GM18519 (cell line): ENCODE measurements around the gene AP4B1.
A peak's percentile ranks its signal among the peaks of the same experiment; 100 is the strongest.
"Not testable (repeated sequence)": the region's sequence is repeated elsewhere in the genome, so short reads cannot be mapped to it uniquely, and the experiment has no call there.

Experiments
- ATAC-seq: cut with Tn5 transposase; IDR thresholded peaks from one replicate; pipeline ENCODE4 v1.9.1; 2021; ENCODE audit warnings: mild to moderate bottlenecking, moderate library complexity; ENCODE audit not compliant: unreplicated experiment, low FRiP score

AP4B1 gene

GRCh38 chr1:113904674-113905434 is at the start of gene AP4B1, which contains the start of gene DCLRE1B:
Gene AP4B1 (minus strand): TSS chr1:113904799. CDS start chr1:113904717, 82 bp downstream.
Gene DCLRE1B (plus strand): TSS chr1:113905326. CDS start chr1:113905587, 261 bp downstream.
- peak; percentile 79 for ATAC-seq

- no peak for ATAC-seq
Measured at GRCh38 chr1:113951719-113952118, 47.1 kb upstream of the AP4B1 start.

- no peak for ATAC-seq
Measured at GRCh38 chr1:113950908-113951307, 46.3 kb upstream of the AP4B1 start.

- no peak for ATAC-seq
Measured at GRCh38 chr1:113949007-113949406, 44.4 kb upstream of the AP4B1 start.

DNA sequence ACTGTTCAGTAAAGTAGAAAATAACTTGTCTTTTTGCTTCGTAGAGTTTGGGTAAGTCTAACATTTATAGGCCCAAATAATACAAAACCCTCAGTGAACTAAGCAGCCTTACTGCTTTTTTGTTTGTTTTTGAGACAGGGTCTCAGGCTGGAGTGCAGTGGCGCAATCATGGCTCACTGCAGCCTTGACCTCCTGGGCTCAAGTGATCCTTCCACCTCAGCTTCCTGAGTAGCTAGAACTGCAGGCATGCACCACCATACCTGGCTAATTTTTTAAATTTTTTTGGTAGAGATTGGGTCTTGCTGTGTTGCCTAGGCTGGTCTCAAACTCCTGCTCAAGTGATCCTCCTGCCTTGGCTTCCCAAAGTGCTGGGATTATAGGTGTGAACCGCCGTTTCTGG is 43.6 kb upstream of the AP4B1 start:
- ATAC-seq = not testable (repeated sequence)

- ATAC-seq = no peak
Measured at GRCh38 chr1:113947388-113948107, 42.9 kb upstream of the AP4B1 start.

GRCh38 chr1:113946678-113947387 is 42.2 kb upstream of the AP4B1 start:
- no peak for ATAC-seq

DNA sequence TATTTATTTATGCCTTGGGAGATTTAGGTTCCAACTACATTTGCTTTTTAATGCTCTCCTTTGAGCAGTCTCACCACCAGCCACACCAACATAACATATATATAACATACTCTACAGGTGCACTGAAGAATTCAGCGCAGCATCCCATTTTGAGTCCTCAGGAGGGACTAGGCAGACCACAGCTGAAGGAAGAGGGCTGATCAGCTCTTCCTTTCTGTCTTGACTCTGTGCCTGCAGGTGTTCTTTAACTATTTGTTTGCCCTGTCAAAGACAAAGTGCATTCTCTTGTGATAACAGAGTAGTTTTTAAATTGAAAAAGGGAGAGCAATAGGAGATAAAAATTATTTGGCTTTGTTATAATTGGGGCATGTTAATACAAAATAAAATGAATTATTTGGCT is 41.5 kb upstream of the AP4B1 start:
- no peak for ATAC-seq

DNA sequence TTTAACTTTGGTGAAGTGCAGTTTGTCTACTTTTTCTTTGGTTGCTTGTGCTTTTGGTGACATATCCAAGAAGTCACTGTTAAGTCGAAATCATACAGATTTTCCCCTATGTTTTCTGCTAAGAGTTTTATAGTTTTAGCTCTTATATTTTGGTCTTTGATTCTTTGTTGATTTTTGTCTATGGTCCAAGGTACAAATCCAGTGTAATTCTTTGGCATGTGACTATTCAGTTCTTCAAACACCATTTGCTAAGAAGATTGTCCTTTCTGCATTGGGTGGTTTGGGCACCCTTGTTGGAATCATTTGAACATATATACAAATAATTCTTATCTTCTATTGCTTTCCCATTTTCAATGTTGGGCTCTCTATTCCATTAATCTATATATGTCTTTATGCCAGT is 40.7 kb upstream of the AP4B1 start:
- no peak for ATAC-seq

GRCh38 chr1:113943028-113943811 is 38.6 kb upstream of the AP4B1 start:
- ATAC-seq = no peak

GRCh38 chr1:113942527-113942926 is 37.9 kb upstream of the AP4B1 start:
- no peak for ATAC-seq

- no peak for ATAC-seq
Measured at GRCh38 chr1:113941245-113941559, 36.6 kb upstream of the AP4B1 start.

DNA sequence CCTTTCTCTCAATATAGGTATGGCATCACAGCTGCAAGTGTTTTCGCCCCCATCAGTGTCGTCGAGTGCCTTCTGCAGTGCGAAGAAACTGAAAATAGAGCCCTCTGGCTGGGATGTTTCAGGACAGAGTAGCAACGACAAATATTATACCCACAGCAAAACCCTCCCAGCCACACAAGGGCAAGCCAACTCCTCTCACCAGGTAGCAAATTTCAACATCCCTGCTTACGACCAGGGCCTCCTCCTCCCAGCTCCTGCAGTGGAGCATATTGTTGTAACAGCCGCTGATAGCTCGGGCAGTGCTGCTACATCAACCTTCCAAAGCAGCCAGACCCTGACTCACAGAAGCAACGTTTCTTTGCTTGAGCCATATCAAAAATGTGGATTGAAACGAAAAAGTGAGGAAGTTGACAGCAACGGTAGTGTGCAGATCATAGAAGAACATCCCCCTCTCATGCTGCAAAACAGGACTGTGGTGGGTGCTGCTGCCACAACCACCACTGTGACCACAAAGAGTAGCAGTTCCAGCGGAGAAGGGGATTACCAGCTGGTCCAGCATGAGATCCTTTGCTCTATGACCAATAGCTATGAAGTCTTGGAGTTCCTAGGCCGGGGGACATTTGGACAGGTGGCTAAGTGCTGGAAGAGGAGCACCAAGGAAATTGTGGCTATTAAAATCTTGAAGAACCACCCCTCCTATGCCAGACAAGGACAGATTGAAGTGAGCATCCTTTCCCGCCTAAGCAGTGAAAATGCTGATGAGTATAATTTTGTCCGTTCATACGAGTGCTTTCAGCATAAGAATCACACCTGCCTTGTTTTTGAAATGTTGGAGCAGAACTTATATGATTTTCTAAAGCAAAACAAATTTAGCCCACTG is 36.0 kb upstream of the AP4B1 start:
- no peak for ATAC-seq

GRCh38 chr1:113938192-113938591 is 33.6 kb upstream of the AP4B1 start:
- ATAC-seq = no peak

DNA sequence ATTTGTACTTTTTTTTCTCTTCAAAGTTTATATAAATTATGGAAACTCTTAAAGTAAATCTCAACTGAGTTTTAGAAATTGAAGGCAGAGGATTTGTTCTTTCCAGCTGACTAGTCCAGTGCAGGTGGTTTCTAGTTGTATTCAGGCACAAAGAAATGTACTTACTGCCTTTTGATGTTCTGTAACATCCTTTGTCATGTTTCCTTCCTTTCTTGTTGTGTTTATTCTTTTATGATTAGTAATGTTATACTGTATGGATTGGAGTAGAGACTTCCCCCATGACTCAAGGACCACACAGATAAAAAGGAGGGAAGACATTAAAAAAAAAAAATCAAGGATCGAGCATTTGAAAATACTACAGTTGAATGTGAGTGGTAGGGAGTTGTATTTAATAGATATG is 32.5 kb upstream of the AP4B1 start:
- no peak for ATAC-seq

- ATAC-seq = no peak
Measured at GRCh38 chr1:113935970-113936369, 31.4 kb upstream of the AP4B1 start.

- ATAC-seq = no peak
Measured at GRCh38 chr1:113935176-113935575, 30.6 kb upstream of the AP4B1 start.

DNA sequence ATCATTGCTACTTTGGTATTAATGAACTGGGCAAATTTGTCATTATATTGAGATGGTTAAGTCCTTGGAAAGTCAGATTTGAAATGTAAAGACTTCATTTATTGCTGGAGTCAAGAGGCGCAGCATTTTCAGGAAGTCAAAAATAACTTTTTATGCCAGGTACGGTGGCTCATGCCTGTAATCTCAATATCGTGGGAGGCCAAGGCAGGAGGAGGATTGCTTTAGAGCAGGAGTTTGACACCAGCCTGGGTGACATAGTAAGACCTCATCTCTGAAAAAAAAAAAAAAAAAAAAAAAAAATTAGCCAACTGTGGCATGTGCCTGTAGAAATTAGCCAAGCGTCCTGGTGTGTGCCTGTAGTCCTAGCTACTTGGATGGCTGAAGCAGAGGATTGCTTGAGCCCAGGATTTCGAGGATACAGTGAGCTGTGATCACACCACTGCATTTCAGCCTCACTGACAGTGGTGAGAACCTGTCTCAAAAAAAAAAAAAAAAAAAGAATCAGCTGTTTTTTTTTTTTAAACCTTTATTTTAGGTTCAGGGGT is 30.0 kb upstream of the AP4B1 start:
- no peak for ATAC-seq

GRCh38 chr1:113934006-113934405 is 29.4 kb upstream of the AP4B1 start:
- ATAC-seq = no peak
